OCI-LY7 (cell line): ENCODE results near the gene MUL1. TPM values are rescaled to one million over a fixed set of nuclear protein-coding genes. Genes with fewer than 3 reads are reported as not detected.

ENCODE experiments used
- BruUV-seq: library from RNA; stranded (reverse); fragments of 400-500 nt; replicated peaks from 2 replicates; lab custom pipeline; 2021; lab: Mats Ljungman, UMichigan
- CTCF ChIA-PET: fragments of 300-600 bp; sonication (Branson Sonifier 250); formaldehyde crosslinking; loops from one replicate; lab custom pipeline; 2022; ENCODE audit warnings: antibody characterized with exemption; ENCODE audit not compliant: unreplicated experiment; lab: Charles Lee
- POLR2A ChIA-PET: fragments of 300-600 bp; sonication (Branson Sonifier 250); formaldehyde crosslinking; loops from one replicate; lab custom pipeline; 2022; ENCODE audit warnings: antibody characterized with exemption; lab: Charles Lee
- DNase-seq: peaks from one replicate; pipeline ENCODE4 v3.0.0-alpha.2; 2015; ENCODE audit warnings: low spot score
- H2AFZ ChIP-seq: fragments of 200-600 bp; sonication (generic), shearing (Covaris generic); 2 replicates; pipeline ENCODE4 v1.6.1; 2014; ENCODE audit warnings: mild to moderate bottlenecking, antibody characterized with exemption, low read length, moderate library complexity
- H3K27ac ChIP-seq: fragments of 200-600 bp; sonication (generic); 2 replicates; pipeline ENCODE4 v1.5.1; 2014; ENCODE audit warnings: mixed run types, low read depth, mild to moderate bottlenecking, moderate library complexity, low read length, inconsistent platforms; ENCODE audit not compliant: poor library complexity, severe bottlenecking
- H3K36me3 ChIP-seq: fragments of 200-600 bp; sonication (generic); 2 replicates; pipeline ENCODE4 v1.6.1; 2014; ENCODE audit warnings: mild to moderate bottlenecking, antibody characterized with exemption, low read length, moderate library complexity, mixed read lengths; ENCODE audit not compliant: insufficient read depth
- H3K4me1 ChIP-seq: fragments of 200-600 bp; sonication (generic); 2 replicates; pipeline ENCODE4 v1.5.1; 2014; ENCODE audit warnings: mild to moderate bottlenecking, low read length; ENCODE audit not compliant: insufficient read depth, poor library complexity, severe bottlenecking
- H3K4me2 ChIP-seq: fragments of 200-600 bp; sonication (generic); 2 replicates; pipeline ENCODE4 v1.6.1; 2014; ENCODE audit warnings: mild to moderate bottlenecking, low read length
- H3K4me3 ChIP-seq: fragments of 200-600 bp; sonication (generic); 2 replicates; pipeline ENCODE4 v1.5.1; 2014; ENCODE audit warnings: mild to moderate bottlenecking, low read depth, low read length; ENCODE audit not compliant: poor library complexity, severe bottlenecking
- H3K79me2 ChIP-seq: fragments of 200-600 bp; sonication (generic); 2 replicates; pipeline ENCODE4 v1.6.1; 2016; ENCODE audit warnings: low read depth, mild to moderate bottlenecking, low read length, moderate library complexity, mixed read lengths; ENCODE audit not compliant: insufficient read depth
- H3K9me2 ChIP-seq: fragments of 200-600 bp; sonication (generic); 2 replicates; pipeline ENCODE4 v1.6.1; 2016; ENCODE audit warnings: mild to moderate bottlenecking, low read length, mixed read lengths; ENCODE audit not compliant: insufficient read depth
- H3K9me3 ChIP-seq: fragments of 200-600 bp; sonication (generic); 2 replicates; pipeline ENCODE4 v1.6.1; 2014; ENCODE audit warnings: mild to moderate bottlenecking, mixed run types, low read length, mixed read lengths
- H4K20me1 ChIP-seq: fragments of 200-600 bp; sonication (generic); 2 replicates; pipeline ENCODE4 v1.6.1; 2014; ENCODE audit warnings: mild to moderate bottlenecking, antibody characterized with exemption, low read length, moderate library complexity, mixed read lengths; ENCODE audit not compliant: insufficient read depth
- EZH2phosphoT487 ChIP-seq: fragments of 200-600 bp; sonication (generic); IDR thresholded peaks from 2 replicates; pipeline ENCODE4 v1.6.1; 2018; ENCODE audit warnings: low read depth, borderline replicate concordance, mild to moderate bottlenecking, mixed run types, antibody characterized with exemption, low read length, moderate library complexity, mixed read lengths
- intact Hi-C: fragments of 100-400 bp; cut with micrococcal nuclease; formaldehyde crosslinking; loops from one replicate; pipeline ENCODE4 v1.10.0; 2022; ENCODE audit not compliant: unreplicated experiment
- total RNA-seq, 2 experiments: library from RNA; depleted of rRNA in 1 of 2; stranded (reverse); fragments of >200 nt in 1 of 2; shearing (Covaris generic) in 1 of 2; gene quantifications; 2 replicates each; pipeline ENCODE4 v1.2.3, GENCODE V29; 2014 to 2022
- TF ChIP-seq, protein P1 (sequence below): fragments of 200-600 bp; sonication (generic); conservative IDR thresholded peaks from 2 replicates; pipeline ENCODE4 v1.5.1; 2014; ENCODE audit warnings: mild to moderate bottlenecking, antibody characterized with exemption, low read length, moderate library complexity, mixed read lengths

Gene MUL1
- total RNA-seq, 2 experiments from 2014 or later = 16.3 to 25.2 TPM

DNA sequence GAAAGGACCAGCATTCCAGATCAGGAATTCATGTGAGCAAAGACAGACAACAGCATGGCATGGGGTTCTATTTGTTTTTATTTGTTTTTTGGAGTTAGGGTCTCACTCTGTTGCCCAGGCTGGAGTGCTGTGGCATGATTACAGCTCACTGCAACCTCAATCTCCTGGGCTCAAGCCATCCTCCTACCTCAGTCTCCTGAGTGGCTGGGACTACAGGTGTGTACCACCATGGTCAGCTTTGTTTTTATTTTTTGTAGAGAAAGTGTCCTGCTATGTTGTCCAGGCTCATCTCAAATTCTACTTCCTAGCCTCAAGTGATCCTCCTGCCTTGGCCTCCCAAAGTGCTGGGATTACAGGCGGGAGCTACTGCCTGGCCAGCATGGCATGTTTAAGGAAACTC, 12.3 kb downstream of the MUL1 start:
- H2AFZ ChIP-seq = no peak overlapping the region
- H3K79me2 ChIP-seq = no peaks in the 10 kb centered on the region
- ChIA-PET CTCF (no interaction called here), POLR2A (interaction anchor here (0.7 kb wide), 1 partner anchor 1118 kb away, joined by 3 read pairs; no protein-coding TSS in a partner anchor)
- H3K36me3 ChIP-seq = peaks cover 34% of the 10 kb centered on the region
- no peak overlapping the region for H3K4me3 ChIP-seq
- no peaks in the 10 kb centered on the region for H3K9me2 ChIP-seq
- DNase-seq = no peak
- H3K27ac ChIP-seq = no peak overlapping the region
- peaks cover 21% of the 10 kb centered on the region for H3K4me1 ChIP-seq
- no peaks in the 10 kb centered on the region for H4K20me1 ChIP-seq
- H3K4me2 ChIP-seq = no peak overlapping the region
- TF ChIP-seq, protein P1, sequence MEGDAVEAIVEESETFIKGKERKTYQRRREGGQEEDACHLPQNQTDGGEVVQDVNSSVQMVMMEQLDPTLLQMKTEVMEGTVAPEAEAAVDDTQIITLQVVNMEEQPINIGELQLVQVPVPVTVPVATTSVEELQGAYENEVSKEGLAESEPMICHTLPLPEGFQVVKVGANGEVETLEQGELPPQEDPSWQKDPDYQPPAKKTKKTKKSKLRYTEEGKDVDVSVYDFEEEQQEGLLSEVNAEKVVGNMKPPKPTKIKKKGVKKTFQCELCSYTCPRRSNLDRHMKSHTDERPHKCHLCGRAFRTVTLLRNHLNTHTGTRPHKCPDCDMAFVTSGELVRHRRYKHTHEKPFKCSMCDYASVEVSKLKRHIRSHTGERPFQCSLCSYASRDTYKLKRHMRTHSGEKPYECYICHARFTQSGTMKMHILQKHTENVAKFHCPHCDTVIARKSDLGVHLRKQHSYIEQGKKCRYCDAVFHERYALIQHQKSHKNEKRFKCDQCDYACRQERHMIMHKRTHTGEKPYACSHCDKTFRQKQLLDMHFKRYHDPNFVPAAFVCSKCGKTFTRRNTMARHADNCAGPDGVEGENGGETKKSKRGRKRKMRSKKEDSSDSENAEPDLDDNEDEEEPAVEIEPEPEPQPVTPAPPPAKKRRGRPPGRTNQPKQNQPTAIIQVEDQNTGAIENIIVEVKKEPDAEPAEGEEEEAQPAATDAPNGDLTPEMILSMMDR = no peak
- no peak for TF ChIP-seq EZH2phosphoT487
- intact Hi-C loops = loop anchor here (2.0 kb wide), 1 partner anchor 395 kb away; no protein-coding TSS in a partner anchor
- no peaks in the 10 kb centered on the region for H3K9me3 ChIP-seq
- BruUV-seq = no TSS peak

DNA sequence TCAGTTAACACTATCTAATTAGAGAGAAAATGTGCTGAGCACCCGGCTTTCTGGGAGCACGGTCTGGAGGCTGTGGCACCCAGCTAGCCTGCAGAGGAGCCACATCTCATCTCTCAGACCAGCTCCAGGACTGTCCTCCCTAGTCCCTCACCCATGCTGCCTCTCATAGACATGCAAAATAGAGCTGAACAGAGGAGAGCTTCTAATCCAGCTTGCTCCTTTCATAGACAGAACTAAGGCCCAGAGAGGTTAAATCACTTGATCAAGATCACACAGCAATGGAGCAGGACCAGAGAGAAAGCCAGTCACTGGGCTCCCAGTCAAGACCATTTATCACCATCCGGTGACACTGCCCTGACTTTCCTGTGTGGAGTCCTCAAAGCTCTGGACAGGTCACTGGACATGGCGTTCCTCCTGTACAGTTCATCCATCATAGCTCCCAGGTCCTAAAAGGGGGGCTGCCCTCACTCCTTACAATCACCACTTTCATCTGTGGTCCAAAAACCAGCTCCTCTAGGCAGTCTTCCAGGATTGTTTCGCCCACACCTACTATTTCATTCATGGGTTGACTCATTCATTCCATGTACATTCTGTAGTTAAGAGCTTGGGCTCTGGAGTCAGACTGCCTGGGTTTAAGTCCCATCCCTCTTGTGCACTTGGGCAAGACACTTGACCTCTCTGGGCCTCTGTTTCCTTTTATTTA, 13.2 kb downstream of the MUL1 start:
- POLR2A ChIA-PET = interaction anchor here (0.6 to 2.0 kb wide), 3 partner anchors 11 to 1936 kb away, joined by 4 to 8 read pairs (median 6); no protein-coding TSS in a partner anchor

More for the DNA sequence above, 13.2 kb downstream of the MUL1 start:
- H3K4me1 ChIP-seq = peaks cover 21% of the 10 kb centered on the region
- no peak overlapping the region for H3K4me2 ChIP-seq
- no peak overlapping the region for H3K27ac ChIP-seq
- H3K9me3 ChIP-seq = no peaks in the 10 kb centered on the region
- H3K9me2 ChIP-seq = no peaks in the 10 kb centered on the region
- no peaks in the 10 kb centered on the region for H3K79me2 ChIP-seq
- no peak for DNase-seq
- no TSS peak for BruUV-seq
- peak overlapping the region; percentile 90; the same call in 1 of the 2 replicates for H2AFZ ChIP-seq
- TF ChIP-seq EZH2phosphoT487 = no peak
- TF ChIP-seq, protein P1 = no peak
- intact Hi-C loops = loop anchor here (2.0 to 5.0 kb wide), 2 partner anchors 394 to 577 kb away; no protein-coding TSS in a partner anchor
- no peaks in the 10 kb centered on the region for H4K20me1 ChIP-seq
- H3K4me3 ChIP-seq = no peak overlapping the region
- CTCF ChIA-PET = interaction anchor here (0.5 to 1.4 kb wide), 6 partner anchors 131 to 325 kb away, joined by 3 to 7 read pairs (median 4); no protein-coding TSS in a partner anchor
- H3K36me3 ChIP-seq = peaks cover 25% of the 10 kb centered on the region
